ENCODE data around the gene SV2B. TPM values are rescaled to one million over a fixed set of nuclear protein-coding genes. Genes with fewer than 3 reads are reported as not detected.

SV2B gene
- polyA plus RNA-seq, 1 donor = 2.4 TPM

DNA sequence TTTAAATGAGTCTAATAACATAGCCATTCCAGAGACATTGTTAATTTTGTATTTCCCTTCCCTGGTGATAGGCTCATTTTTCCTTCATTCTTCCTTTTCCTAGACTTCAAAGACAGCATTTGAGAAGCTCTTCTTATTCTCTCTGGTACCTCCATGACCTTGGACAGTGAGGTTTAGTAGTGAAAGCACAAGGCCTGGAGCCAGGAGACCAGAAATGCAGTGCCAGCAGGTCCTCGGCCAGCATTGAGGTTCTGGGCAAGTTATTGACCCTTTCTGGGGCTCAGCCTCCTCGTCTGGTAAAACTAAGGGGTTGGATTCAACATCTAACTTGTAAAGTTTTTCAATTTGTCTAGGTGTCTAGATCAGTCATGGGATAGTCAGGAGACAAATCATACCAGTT, 146.9 kb downstream of the SV2B start:
- no peaks in the 10 kb centered on the region for H3K36me3 ChIP-seq (ENCODE audit: control insufficient read depth, insufficient read depth, low read length)
- peaks cover 4% of the 10 kb centered on the region for H3K27me3 ChIP-seq (ENCODE audit: control insufficient read depth, insufficient read depth, low read length)
- no peak overlapping the region for H3K27ac ChIP-seq (ENCODE audit: low read length)
- H3K4me3 ChIP-seq (ENCODE audit: low read length) = no peak overlapping the region
- H3K9me3 ChIP-seq (ENCODE audit: control insufficient read depth, low read depth, low read length) = no peaks in the 10 kb centered on the region
- WGBS (ENCODE audit: insufficient coverage, low lambda C conversion rate) = no CpG with 5 or more reads among the region's 2 CpGs
- no peak for DNase-seq
- H3K4me1 ChIP-seq (ENCODE audit: control insufficient read depth, insufficient read depth, low read length) = no peaks in the 10 kb centered on the region

DNA sequence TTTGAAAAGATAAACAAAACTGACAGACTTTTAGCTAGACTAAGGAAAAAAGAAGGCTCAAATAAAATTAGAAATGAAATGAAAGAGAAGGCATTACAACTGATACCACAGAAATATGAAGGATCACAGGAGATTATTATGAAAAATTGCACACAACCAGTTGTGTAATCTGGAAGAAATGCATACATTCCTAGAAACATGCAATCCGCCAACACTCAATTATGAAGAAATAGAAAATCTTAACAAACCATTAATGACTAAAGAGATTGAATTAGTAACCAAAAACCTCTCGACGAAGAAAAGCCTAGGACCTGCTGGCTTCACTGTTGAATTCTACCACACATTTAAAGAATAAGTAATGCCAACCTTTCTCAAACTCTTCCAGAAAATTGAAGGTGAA, 149.5 kb downstream of the SV2B start:
- no peaks in the 10 kb centered on the region for H3K9me3 ChIP-seq (ENCODE audit: control insufficient read depth, low read depth, low read length)
- DNase-seq = no peak
- H3K27me3 ChIP-seq (ENCODE audit: control insufficient read depth, insufficient read depth, low read length) = peaks cover 2% of the 10 kb centered on the region
- H3K27ac ChIP-seq (ENCODE audit: low read length) = no peak overlapping the region
- WGBS (ENCODE audit: insufficient coverage, low lambda C conversion rate) = 88% methylated on average over 3 of the region's 3 CpGs
- H3K36me3 ChIP-seq (ENCODE audit: control insufficient read depth, insufficient read depth, low read length) = no peaks in the 10 kb centered on the region
- no peak overlapping the region for H3K4me3 ChIP-seq (ENCODE audit: low read length)
- no peaks in the 10 kb centered on the region for H3K4me1 ChIP-seq (ENCODE audit: control insufficient read depth, insufficient read depth, low read length)

DNA sequence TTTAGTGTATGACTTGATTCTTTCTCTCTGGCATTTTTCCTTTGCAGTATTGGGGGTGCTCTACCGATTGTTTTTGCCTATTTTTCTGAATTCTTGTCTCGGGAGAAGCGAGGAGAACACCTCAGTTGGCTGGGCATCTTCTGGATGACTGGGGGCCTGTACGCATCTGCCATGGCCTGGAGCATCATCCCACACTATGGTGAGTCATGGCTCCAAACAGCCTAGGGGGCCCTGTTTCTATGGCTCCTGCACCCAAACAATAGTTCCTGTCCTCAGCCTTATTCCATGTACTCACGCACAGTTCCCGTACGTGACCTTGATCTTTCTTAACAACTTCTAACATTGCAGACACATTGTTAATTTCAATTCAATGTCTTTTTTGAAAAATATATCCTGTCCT, 152.3 kb downstream of the SV2B start:
- DNase-seq = no peak
- no peaks in the 10 kb centered on the region for H3K27me3 ChIP-seq (ENCODE audit: control insufficient read depth, insufficient read depth, low read length)
- no peak overlapping the region for H3K27ac ChIP-seq (ENCODE audit: low read length)
- H3K9me3 ChIP-seq (ENCODE audit: control insufficient read depth, low read depth, low read length) = no peaks in the 10 kb centered on the region
- H3K4me1 ChIP-seq (ENCODE audit: control insufficient read depth, insufficient read depth, low read length) = no peaks in the 10 kb centered on the region
- H3K4me3 ChIP-seq (ENCODE audit: low read length) = no peak overlapping the region
- WGBS (ENCODE audit: insufficient coverage, low lambda C conversion rate) = 100% methylated on average over 3 of the region's 7 CpGs
- no peaks in the 10 kb centered on the region for H3K36me3 ChIP-seq (ENCODE audit: control insufficient read depth, insufficient read depth, low read length)

DNA sequence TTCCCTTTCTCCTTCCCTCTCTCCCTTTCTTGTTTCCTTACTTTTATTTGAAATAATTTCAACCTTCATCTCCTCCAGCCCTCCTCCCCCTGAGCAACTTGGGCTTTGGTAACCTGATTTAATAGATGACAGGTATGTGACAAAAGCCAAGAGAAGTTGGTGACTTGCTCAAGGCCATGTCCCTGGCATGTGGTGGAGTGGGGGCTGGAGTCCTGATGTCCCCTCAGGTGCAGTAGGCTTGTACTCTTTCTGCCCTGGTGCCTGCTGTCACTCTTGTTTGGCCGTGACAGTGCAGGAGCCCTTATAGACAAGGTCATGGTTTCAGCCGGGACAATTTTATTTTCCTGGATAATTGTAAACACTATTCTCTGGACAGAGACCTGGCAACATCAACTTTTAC, 152.7 kb downstream of the SV2B start:
- Histone ChIP-seq H3K27ac (ENCODE audit: low read length) (no peak overlapping the region), H3K4me3 (ENCODE audit: low read length) (no peak overlapping the region), H3K27me3 (ENCODE audit: control insufficient read depth, insufficient read depth, low read length) (no peaks in the 10 kb centered on the region), H3K9me3 (ENCODE audit: control insufficient read depth, low read depth, low read length) (no peaks in the 10 kb centered on the region), H3K36me3 (ENCODE audit: control insufficient read depth, insufficient read depth, low read length) (no peaks in the 10 kb centered on the region), H3K4me1 (ENCODE audit: control insufficient read depth, insufficient read depth, low read length) (no peaks in the 10 kb centered on the region)
- no peak for DNase-seq
- 100% methylated on average over 1 of the region's 2 CpGs for WGBS (ENCODE audit: insufficient coverage, low lambda C conversion rate)

DNA sequence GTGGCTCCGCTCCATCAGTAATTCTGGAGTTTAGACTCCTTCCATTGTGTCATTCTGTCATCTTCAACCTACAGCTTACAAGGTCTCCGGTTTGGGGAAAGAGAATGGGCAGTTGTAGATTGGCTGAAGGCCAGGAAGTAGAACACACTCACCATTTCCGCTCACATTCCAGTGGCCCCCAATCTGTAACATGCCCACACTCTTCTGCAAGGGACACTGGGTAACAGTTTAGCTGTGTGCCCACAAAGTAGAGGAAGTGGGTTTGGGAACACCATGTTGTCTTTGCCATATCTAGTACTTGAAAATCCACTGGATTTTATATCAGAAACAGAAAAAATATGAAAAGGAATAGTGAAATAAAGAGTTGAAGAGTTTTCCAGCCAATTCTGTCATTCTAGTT, 153.5 kb downstream of the SV2B start:
- DNase-seq = no peak
- no peaks in the 10 kb centered on the region for H3K4me1 ChIP-seq (ENCODE audit: control insufficient read depth, insufficient read depth, low read length)
- no peak overlapping the region for H3K4me3 ChIP-seq (ENCODE audit: low read length)
- WGBS (ENCODE audit: insufficient coverage, low lambda C conversion rate) = no CpG with 5 or more reads among the region's 3 CpGs
- no peaks in the 10 kb centered on the region for H3K9me3 ChIP-seq (ENCODE audit: control insufficient read depth, low read depth, low read length)
- H3K27ac ChIP-seq (ENCODE audit: low read length) = no peak overlapping the region
- peaks cover 4% of the 10 kb centered on the region for H3K27me3 ChIP-seq (ENCODE audit: control insufficient read depth, insufficient read depth, low read length)
- no peaks in the 10 kb centered on the region for H3K36me3 ChIP-seq (ENCODE audit: control insufficient read depth, insufficient read depth, low read length)

DNA sequence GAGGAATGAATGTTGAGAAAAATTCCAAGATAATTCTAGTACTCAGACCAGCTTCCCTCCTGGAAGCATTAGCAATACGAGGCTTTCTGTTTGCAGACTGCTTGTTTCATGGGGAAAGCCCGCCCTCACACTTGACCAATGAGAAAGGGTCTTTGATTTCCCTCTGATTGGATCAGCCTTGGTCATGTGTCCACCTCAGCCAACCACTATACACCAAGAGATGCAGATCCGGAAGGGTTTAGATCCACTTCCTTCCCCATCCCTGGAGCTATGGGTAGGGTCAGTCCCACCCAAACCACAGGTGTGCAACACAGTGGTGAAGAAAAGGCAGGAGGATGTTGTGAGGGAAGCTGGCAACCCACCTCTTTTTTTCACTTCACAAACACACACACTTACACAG, 154.7 kb downstream of the SV2B start:
- Histone ChIP-seq H3K36me3 (ENCODE audit: control insufficient read depth, insufficient read depth, low read length) (no peaks in the 10 kb centered on the region), H3K4me3 (ENCODE audit: low read length) (no peak overlapping the region), H3K27me3 (ENCODE audit: control insufficient read depth, insufficient read depth, low read length) (peaks cover 5% of the 10 kb centered on the region), H3K4me1 (ENCODE audit: control insufficient read depth, insufficient read depth, low read length) (no peaks in the 10 kb centered on the region), H3K9me3 (ENCODE audit: control insufficient read depth, low read depth, low read length) (no peaks in the 10 kb centered on the region), H3K27ac (ENCODE audit: low read length) (no peak overlapping the region)
- WGBS (ENCODE audit: insufficient coverage, low lambda C conversion rate) = no CpG with 5 or more reads among the region's 3 CpGs
- no peak for DNase-seq

DNA sequence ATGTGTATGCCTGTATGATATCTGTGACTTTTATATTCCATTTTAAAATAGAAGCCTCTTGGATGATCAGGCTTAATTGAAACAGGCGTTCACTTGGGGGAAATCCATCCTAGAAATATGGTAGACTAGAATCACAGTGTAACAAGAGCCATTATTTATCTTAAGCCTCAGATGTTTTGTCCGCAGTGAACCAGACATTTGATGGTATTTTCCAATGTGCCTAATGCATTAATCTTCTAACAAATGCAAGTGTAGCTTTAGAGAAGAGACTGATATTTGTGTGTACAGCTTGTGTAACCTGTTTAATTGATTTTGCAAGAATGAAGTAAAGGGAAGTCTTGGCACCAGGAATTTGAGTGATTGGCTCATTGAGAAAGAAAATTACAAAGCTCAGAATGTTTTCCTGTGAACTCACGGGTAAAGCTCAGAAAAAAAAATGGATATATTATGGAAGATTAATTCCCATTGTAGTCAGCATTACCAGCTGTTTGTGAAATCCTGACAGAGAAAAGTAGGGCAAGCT, 155.7 kb downstream of the SV2B start:
- no peaks in the 10 kb centered on the region for H3K4me1 ChIP-seq (ENCODE audit: control insufficient read depth, insufficient read depth, low read length)
- H3K9me3 ChIP-seq (ENCODE audit: control insufficient read depth, low read depth, low read length) = no peaks in the 10 kb centered on the region
- DNase-seq = no peak
- H3K27ac ChIP-seq (ENCODE audit: low read length) = no peak overlapping the region
- WGBS (ENCODE audit: insufficient coverage, low lambda C conversion rate) = 82% methylated on average over 3 of the region's 3 CpGs
- no peak overlapping the region for H3K4me3 ChIP-seq (ENCODE audit: low read length)
- H3K36me3 ChIP-seq (ENCODE audit: control insufficient read depth, insufficient read depth, low read length) = no peaks in the 10 kb centered on the region
- peaks cover 5% of the 10 kb centered on the region for H3K27me3 ChIP-seq (ENCODE audit: control insufficient read depth, insufficient read depth, low read length)

- no CpG with 5 or more reads among the region's 6 CpGs for WGBS (ENCODE audit: insufficient coverage, low lambda C conversion rate)
- Histone ChIP-seq H3K4me1 (ENCODE audit: control insufficient read depth, insufficient read depth, low read length) (no peaks in the 10 kb centered on the region), H3K9me3 (ENCODE audit: control insufficient read depth, low read depth, low read length) (no peaks in the 10 kb centered on the region), H3K36me3 (ENCODE audit: control insufficient read depth, insufficient read depth, low read length) (no peaks in the 10 kb centered on the region), H3K27ac (ENCODE audit: low read length) (no peak overlapping the region), H3K27me3 (ENCODE audit: control insufficient read depth, insufficient read depth, low read length) (peaks cover 8% of the 10 kb centered on the region), H3K4me3 (ENCODE audit: low read length) (no peak overlapping the region)
- no peak for DNase-seq
These were observed 157.8 kb downstream of the SV2B start for GRCh38 chr15:91257746-91258414.

DNA sequence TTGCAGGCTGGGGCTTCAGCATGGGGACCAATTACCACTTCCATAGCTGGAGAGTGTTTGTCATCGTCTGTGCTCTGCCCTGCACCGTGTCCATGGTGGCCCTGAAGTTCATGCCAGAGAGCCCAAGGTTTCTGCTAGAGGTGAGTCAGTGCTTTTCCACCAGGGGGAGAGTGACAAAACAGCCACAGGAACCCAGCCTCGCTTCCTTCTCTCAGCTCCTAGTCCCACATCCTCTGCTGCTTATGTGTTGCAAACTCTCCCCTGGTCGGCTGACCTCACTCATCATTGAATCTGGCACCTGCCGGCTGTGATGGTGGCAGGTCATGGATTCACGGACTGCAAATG, 158.3 kb downstream of the SV2B start:
- no peaks in the 10 kb centered on the region for H3K36me3 ChIP-seq (ENCODE audit: control insufficient read depth, insufficient read depth, low read length)
- peaks cover 8% of the 10 kb centered on the region for H3K27me3 ChIP-seq (ENCODE audit: control insufficient read depth, insufficient read depth, low read length)
- no peaks in the 10 kb centered on the region for H3K9me3 ChIP-seq (ENCODE audit: control insufficient read depth, low read depth, low read length)
- no peak for DNase-seq
- H3K4me1 ChIP-seq (ENCODE audit: control insufficient read depth, insufficient read depth, low read length) = no peaks in the 10 kb centered on the region
- H3K27ac ChIP-seq (ENCODE audit: low read length) = no peak overlapping the region
- no peak overlapping the region for H3K4me3 ChIP-seq (ENCODE audit: low read length)
- no CpG with 5 or more reads among the region's 6 CpGs for WGBS (ENCODE audit: insufficient coverage, low lambda C conversion rate)

- 88% methylated on average over 1 of the region's 3 CpGs for WGBS (ENCODE audit: insufficient coverage, low lambda C conversion rate)
These were observed 159.0 kb downstream of the SV2B start for GRCh38 chr15:91259077-91259476.

DNA sequence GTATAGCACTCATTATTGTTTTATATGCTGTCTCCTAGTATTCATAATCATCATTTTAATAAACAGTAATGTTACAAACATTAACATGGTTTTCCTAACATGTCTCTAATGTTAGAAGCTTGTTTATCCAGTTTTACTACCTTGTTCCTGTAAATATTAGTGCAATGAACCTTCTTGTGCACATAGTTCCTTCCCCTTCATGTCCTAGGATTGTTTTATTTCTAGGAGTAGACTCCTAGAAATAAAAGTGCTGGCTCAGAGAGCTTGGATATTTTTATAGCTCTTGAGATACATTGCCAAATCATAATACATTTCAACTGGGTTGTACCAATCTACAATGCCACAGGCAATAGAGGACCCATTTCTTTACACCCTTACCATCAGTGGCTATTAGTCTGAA, 161.3 kb downstream of the SV2B start:
- H3K27ac ChIP-seq (ENCODE audit: low read length) = no peak overlapping the region
- no peak overlapping the region for H3K4me3 ChIP-seq (ENCODE audit: low read length)
- H3K4me1 ChIP-seq (ENCODE audit: control insufficient read depth, insufficient read depth, low read length) = no peaks in the 10 kb centered on the region
- peaks cover 8% of the 10 kb centered on the region for H3K27me3 ChIP-seq (ENCODE audit: control insufficient read depth, insufficient read depth, low read length)
- H3K9me3 ChIP-seq (ENCODE audit: control insufficient read depth, low read depth, low read length) = no peaks in the 10 kb centered on the region
- no peak for DNase-seq
- no peaks in the 10 kb centered on the region for H3K36me3 ChIP-seq (ENCODE audit: control insufficient read depth, insufficient read depth, low read length)

More at GRCh38 chr15:91259077-91259476, 159.0 kb downstream of the SV2B start:
- Histone ChIP-seq H3K27me3 (ENCODE audit: control insufficient read depth, insufficient read depth, low read length) (peaks cover 8% of the 10 kb centered on the region), H3K4me3 (ENCODE audit: low read length) (no peak overlapping the region), H3K36me3 (ENCODE audit: control insufficient read depth, insufficient read depth, low read length) (no peaks in the 10 kb centered on the region), H3K27ac (ENCODE audit: low read length) (no peak overlapping the region), H3K9me3 (ENCODE audit: control insufficient read depth, low read depth, low read length) (no peaks in the 10 kb centered on the region), H3K4me1 (ENCODE audit: control insufficient read depth, insufficient read depth, low read length) (no peaks in the 10 kb centered on the region)
- no peak for DNase-seq

All from large intestine (tissue), 3 donors.